Measurements from ENCODE around the gene F2RL3.

- TF ChIP-seq POLR2A (IDR thresholded peaks at IDR 0.05) (no peak), POLR2AphosphoS5 (IDR thresholded peaks at IDR 0.05) (no peak)
- TF ChIP-seq, protein P1, sequence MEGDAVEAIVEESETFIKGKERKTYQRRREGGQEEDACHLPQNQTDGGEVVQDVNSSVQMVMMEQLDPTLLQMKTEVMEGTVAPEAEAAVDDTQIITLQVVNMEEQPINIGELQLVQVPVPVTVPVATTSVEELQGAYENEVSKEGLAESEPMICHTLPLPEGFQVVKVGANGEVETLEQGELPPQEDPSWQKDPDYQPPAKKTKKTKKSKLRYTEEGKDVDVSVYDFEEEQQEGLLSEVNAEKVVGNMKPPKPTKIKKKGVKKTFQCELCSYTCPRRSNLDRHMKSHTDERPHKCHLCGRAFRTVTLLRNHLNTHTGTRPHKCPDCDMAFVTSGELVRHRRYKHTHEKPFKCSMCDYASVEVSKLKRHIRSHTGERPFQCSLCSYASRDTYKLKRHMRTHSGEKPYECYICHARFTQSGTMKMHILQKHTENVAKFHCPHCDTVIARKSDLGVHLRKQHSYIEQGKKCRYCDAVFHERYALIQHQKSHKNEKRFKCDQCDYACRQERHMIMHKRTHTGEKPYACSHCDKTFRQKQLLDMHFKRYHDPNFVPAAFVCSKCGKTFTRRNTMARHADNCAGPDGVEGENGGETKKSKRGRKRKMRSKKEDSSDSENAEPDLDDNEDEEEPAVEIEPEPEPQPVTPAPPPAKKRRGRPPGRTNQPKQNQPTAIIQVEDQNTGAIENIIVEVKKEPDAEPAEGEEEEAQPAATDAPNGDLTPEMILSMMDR (IDR thresholded peaks at IDR 0.05) = no peak
Measured at GRCh38 chr19:16878181-16878965, 10.4 kb upstream of the F2RL3 start.
